NOMO-1 treated with dmso at 0.1 percent for 144 hours (cell line): ENCODE data around the gene ZNF600.
A peak's percentile ranks its signal among the peaks of the same experiment; 100 is the strongest.
"Not testable (repeated sequence)": the region's sequence is repeated elsewhere in the genome, so short reads cannot be mapped to it uniquely, and the experiment has no call there.

Experiments
- DNase-seq: peaks from one replicate; lab custom pipeline; 2025; ENCODE audit not compliant: unreplicated experiment; lab: John Stamatoyannopoulos, UW

ZNF600 gene

GRCh38 chr19:52786464-52787354, at the start of gene ZNF600:
Gene ZNF600 (minus strand): TSS chr19:52786791. CDS start chr19:52778888, 7,903 bp downstream.
- peak; percentile 86 for DNase-seq

- DNase-seq: not testable (repeated sequence)
These were observed 47.7 kb upstream of the ZNF600 start for GRCh38 chr19:52834289-52834688.

GRCh38 chr19:52833541-52833940, 47.0 kb upstream of the ZNF600 start:
- not testable (repeated sequence) for DNase-seq

- DNase-seq: not testable (repeated sequence)
These were observed 43.3 kb upstream of the ZNF600 start for GRCh38 chr19:52829866-52830265.

- no peak for DNase-seq
These were observed 39.2 kb upstream of the ZNF600 start for GRCh38 chr19:52825765-52826164.

- no peak for DNase-seq
These were observed 37.1 kb upstream of the ZNF600 start for GRCh38 chr19:52823676-52824075.

- DNase-seq: peak; percentile 2
These were observed 34.8 kb upstream of the ZNF600 start, which contains the start of gene ZNF28 for GRCh38 chr19:52821204-52821960. Gene ZNF28 (minus strand): TSS chr19:52821633. CDS start chr19:52817958, 3,675 bp downstream.

- peak; percentile 22 for DNase-seq
These were observed 34.0 kb upstream of the ZNF600 start for GRCh38 chr19:52820472-52821203.

- DNase-seq: no peak
These were observed 23.2 kb upstream of the ZNF600 start for GRCh38 chr19:52809801-52810200.

- not testable (repeated sequence) for DNase-seq
These were observed 13.5 kb upstream of the ZNF600 start for GRCh38 chr19:52799950-52800640.

- no peak for DNase-seq
These were observed 2.8 kb upstream of the ZNF600 start for GRCh38 chr19:52789440-52789839.

GRCh38 chr19:52786078-52786463, 520 bp downstream of the ZNF600 start:
- no peak for DNase-seq

- DNase-seq: no peak
These were observed 1.1 kb downstream of the ZNF600 start for GRCh38 chr19:52785506-52785905.

- DNase-seq: not testable (repeated sequence)
These were observed 3.7 kb downstream of the ZNF600 start for GRCh38 chr19:52782864-52783263.

- no peak for DNase-seq
These were observed 7.8 kb downstream of the ZNF600 start for GRCh38 chr19:52778811-52779210.

- not testable (repeated sequence) for DNase-seq
These were observed 30.1 kb downstream of the ZNF600 start for GRCh38 chr19:52756447-52756846.

- DNase-seq: no peak
These were observed 36.8 kb downstream of the ZNF600 start for GRCh38 chr19:52749780-52750179.

- DNase-seq: peak; percentile 0
These were observed 38.1 kb downstream of the ZNF600 start for GRCh38 chr19:52748336-52748950.

- not testable (repeated sequence) for DNase-seq
These were observed 40.7 kb downstream of the ZNF600 start for GRCh38 chr19:52745919-52746318.

GRCh38 chr19:52743091-52743490, 43.5 kb downstream of the ZNF600 start:
- DNase-seq: no peak
